GM21717 (cell line): ENCODE measurements around the gene POLR3A.
"Not testable (repeated sequence)": the region's sequence is repeated elsewhere in the genome, so short reads cannot be mapped to it uniquely, and the experiment has no call there.

Source experiments
- ATAC-seq: cut with Tn5 transposase; IDR thresholded peaks from one replicate; pipeline ENCODE4 v1.9.1; 2021; ENCODE audit warnings: mild to moderate bottlenecking, moderate library complexity; ENCODE audit not compliant: unreplicated experiment

Gene POLR3A

DNA sequence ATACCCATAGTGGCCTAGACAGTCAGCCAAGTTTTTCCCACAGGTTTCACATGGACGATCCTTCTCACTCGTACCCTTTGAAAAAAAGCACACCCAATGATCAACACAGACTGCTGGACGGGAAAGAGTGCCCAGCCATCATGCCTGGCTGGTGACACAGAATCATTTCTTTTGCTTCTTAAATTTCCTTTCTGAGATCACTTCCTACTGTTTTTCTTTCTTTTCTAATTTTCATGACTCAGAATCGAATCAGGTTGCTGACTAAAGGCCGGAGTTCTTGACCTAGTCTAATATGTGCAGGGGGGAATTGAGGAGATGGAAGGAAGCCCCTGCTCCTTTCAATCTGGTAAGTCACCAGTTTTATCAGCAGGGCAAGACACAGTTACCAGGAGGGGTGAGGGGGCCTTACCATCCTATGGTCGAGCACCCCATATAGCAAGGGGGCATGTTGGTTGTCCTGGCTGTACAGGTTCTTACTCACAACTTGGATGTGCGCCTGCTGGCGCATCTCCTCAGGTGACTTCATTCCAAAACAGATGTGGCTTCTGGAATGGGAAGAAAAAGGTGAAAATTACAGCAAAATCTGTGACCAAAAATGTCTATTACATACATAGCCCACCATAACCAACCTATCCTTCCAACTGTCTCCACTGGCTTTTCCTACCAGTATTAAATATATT, 3.5 kb downstream of the POLR3A start:
- ATAC-seq = no peak

DNA sequence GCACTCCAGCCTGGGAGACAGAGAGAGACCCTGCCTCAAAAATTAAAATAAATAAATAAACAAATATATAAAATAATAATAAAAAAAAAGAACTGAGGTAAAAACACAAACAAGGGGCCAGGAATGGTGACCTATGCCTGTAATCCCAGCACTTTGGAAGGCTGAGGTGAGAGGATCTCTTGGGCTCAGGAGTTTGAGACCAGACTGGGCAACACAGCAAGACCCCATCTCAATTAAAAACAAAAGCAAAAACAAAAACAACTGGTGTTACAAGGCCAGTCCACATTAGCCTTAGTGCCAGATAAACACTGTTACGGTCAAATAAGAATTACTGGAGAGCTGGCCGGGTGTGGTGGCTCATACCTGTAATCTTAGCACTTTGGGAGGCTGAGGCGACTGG, 5.6 kb downstream of the POLR3A start:
- no peak for ATAC-seq

DNA sequence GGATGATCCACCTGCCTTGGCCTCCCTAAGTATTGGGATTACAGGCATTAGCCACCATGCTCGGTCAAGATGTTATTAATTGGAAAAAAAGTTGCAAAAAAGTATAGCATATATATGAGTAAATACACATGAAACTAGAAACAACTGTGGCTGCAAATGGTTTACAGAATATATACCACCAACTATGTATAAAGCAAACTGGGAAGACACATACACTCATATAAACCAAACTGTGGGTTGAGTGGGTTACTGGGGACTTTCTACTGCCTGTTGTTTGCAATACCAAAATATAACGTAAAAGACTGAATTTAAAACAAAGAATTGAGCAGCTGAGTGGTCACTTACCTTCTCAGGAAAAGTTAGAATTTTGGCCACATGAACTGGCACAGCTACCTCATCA, 8.1 kb downstream of the POLR3A start:
- ATAC-seq = no peak

DNA sequence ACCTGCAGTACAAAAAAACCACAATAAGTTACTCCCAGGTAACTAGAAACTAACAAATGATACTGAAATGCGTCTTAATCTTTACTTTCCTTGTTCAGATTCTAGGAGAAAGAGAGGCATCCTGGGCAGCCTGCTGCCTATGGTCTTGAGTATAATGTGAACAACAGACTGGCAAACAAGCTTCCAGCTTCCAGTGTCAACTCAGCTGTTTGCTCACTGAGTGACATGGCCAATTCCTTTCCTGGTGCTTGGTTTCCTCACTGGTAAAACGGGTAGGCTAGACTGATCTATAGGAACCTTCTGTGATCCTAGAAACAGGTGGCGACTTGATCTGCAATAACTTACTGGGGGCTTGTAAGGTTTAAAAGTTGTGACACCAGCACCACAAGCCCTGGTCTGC, 10.1 kb downstream of the POLR3A start:
- no peak for ATAC-seq

DNA sequence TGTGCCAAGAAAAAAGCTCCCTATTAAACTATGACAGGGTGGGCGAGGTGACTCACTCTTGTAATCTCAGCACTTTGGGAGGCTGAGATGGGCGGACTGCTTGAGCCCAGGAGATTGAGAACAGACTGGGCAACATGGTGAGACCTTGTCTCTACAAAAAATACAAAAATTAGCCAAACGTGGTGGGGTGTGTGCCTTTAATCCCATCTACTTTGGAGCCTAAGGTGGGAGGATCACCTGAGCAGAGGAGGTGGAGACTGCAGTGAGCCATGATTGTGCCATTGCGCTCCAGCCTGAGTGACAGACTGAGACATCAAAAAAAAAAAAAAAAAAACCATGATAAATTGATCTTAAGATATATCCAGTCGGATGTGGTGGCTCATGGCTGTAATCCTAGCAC, 11.5 kb downstream of the POLR3A start:
- ATAC-seq = no peak

DNA sequence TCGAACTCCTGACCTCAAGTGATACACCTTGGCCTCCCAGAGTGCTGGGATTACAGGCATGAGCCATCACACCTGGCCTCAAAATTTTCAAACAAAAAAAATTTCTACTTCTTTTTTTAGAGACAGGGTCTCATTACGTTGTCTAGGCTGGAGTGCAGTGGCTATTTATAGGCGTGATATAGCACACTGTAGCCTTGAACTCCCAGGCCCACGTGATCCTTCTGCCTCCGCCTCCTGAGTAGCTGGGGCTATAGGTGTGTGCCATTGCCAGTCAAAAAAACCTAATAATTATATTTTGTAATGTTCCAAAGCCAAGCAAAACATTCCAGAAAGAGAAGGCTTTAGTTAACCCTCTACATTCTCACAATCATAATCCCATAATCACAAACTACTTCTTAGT, 13.8 kb downstream of the POLR3A start:
- no peak for ATAC-seq

DNA sequence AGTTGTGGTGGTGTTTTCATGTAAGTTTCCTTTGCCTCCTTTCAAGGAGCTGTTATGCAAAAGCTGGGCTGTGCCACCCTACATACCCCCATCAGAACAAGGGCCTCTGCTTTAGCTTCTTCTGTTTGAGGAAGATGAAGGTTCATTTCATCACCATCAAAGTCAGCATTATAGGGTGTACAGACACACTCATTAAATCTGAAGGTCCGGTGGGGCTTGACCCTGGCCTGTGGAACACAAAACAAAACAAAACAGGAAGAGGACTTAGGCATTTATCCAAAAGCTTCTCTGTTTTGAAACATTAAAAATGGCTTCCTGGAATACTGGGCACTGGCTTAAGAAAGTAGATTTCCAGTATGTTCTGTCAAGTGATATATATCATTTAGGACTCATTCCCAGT, 15.8 kb downstream of the POLR3A start:
- no peak for ATAC-seq

DNA sequence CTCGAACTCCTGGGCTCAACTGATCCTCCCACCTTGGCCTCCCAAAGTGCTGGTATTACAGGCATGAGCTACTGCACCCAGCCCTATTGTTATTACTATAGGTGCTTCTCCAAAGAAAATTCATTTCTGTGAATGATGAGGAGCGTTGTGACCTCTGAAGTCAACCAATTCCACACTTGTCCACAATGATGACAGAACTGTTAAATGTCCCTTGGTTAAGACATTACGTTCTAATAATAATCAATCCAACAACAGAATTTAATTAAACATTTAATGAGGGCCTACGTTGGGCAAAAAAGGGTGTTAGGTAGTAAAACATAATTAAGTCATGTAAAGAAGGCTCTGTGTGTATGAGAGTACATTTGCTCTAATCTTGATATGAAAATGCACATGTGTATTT, 18.2 kb downstream of the POLR3A start:
- ATAC-seq = no peak

DNA sequence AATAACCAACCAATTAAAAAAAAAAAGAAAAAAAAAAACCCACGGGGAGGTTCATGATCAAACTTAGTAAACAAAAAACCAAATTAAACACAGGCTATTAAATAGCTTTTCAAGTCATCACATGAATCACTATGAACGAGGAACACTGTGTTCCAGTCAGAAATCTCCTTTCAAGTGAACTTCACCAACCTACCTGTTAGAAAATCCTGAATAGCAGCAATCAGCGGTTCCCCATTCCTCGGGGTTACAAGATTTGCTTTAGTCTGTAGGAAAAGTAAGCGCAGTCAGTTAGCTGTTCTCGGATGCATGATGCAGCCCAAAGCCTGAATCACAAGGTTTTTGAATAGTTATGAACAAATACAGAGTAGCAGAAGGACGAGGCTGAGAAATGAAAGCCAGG, 19.0 kb downstream of the POLR3A start:
- ATAC-seq = no peak

DNA sequence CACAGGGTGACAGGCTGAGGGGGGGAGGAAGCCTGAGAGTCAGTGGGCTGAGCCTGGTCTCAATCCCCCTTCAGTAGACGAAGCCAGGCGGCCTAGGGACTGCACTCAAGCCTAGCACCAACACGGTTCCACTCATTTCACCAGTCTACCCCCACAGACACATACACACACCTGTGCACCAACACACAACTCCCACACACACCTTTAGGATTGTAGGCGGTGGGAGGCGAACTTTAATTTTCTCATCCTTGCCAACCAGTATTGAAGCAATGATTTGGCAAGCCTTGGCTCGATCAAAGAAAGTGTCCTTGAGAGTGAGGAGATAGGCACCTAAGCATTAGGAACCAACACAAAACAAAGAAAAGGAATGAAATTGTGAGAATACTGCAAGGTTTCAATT, 19.7 kb downstream of the POLR3A start:
- no peak for ATAC-seq

DNA sequence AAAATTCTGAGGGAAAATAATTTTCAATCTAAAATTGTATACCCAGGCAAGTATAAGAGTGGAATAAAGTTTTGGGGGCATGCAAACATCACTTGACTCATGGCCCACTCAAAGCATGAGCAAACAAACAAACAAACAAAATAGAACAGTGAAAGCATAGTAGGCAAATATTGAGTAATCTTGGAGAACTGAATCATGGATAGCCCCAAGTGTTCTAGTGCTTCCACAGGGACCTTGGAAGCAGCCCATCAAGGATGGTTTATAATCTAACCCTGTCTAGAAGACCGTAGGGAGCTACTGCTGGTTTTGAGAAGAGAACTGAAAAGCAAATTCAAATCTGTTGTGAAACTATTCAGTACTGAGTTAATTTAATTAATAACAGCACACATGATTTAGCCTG, 22.1 kb downstream of the POLR3A start:
- ATAC-seq = no peak

DNA sequence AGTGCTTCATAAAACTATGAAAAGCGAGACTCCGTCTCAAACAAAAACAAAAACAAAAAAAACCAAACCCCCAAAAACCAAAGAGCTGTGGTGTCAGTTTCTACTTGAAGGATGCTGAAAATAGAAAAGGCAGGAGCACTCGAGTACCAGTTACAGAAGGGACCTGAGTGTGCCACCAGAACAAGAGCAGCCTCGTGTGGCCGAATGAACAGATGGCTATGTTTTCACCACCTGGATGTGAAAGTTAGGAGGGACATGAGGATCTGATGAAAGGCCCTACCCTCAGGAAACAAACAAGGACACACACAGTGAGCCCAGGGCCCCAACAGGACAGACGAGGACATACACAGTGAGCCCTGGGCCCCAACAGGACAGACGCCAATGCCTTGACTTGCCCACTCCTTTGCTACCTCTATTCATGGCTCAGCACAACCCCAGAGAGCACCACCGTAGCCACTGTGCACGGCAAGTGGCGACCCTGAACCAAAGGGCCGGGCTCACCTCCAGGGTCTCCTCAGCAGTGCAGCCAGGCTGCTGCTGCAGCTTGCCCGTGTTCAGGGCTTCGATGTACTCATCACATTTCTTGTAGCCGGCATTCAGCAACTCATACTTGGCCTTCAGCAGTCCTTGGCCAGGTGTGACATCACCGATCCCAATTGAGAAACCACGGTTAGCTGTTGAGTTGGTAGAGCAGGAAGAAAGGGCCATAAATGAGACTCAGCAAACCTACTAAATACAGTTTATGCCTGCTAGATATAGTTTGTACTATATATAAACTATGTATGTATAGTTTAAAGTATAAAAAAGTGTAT, 24.9 kb downstream of the POLR3A start:
- ATAC-seq = no peak

DNA sequence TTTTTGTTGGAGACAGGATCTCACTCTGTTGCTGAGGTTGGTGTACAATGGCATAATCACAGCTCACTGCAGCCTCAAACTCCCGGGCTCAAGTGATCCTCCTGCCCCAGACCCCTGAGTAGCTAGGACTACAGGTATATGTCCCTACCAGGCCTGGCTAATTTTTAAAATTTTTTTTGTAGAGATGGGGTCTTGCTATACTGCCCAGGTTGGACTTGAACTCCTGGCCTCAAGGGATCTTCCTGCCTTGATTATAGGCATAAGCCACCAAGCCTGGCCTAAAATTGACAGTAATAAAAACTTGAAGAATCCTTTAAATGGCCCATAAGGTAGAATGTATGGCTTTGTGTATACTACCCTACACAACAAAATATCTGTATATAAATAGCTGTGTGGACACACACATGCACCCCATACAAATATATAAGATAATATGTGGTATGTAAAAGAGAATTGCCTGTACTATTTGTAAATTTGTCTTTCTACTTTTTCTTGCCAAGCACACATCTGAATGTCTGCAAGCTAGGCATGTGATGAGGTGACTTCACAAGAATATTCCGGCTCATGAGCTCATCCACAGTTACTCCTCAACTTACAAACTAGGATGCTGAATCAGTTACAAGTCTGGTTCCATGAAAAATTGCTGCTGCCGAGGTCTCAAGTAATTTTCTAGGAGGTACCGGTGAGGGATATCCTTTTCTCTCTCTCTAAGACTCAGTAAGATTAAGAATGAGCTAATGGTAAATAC, 26.6 kb downstream of the POLR3A start:
- no peak for ATAC-seq

DNA sequence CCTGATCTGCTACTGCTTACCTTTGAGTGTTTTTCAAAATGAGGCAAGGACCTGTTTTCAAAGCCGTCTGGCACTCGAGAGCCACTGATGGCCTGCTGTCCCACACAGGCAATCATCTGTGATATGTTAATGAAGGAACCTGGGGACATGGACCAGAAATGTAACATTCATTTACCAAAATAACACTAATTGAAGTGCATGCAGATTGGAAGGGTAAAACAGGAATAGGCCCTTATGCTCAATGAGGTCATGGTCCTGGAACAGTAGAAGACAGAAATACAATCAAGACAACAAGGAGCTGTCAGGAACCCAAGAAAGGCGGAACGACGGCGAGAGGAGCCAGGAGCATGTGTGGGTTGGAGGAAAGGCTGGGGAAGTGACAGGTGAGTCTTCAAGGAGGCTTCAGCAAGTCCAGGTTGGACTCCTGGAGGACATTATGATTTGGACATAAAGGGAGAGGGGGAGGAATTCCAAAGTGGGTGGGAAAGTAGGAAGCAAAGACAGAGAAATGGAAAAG, 28.3 kb downstream of the POLR3A start:
- ATAC-seq = no peak

DNA sequence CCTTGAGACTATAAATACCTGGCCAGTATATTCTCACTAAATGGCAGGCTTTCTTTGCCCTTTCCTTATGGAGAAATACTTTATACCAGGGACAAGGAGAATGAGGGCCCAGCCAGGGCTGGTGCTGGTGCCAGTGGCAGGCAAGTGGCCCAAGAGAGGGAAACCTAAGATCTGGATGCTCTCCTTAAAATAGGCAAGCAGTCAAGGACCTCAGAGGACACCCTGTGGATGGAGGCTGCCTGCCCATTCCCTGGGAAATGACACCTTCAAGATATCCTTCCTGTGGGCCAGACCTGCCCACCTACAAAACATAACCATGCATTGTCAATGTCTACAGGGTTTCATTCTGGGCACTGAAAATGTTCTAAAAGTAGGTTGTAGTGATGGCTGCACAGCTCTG, 29.1 kb downstream of the POLR3A start:
- ATAC-seq = no peak

DNA sequence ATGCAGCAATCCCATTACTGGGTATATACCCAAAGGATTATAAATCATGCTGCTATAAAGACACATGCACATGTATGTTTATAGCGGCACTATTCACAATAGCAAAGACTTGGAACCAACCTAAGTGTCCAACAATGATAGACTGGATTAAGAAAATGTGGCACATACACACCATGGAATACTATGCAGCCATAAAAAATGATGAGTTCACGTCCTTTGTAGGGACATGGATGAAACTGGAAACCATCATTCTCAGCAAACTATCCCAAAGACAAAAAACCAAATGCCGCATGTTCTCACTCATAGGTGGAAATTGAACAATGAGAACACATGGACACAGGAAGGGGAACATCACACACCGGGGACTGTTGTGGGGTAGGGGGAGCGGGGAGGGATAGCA, 30.5 kb downstream of the POLR3A start:
- ATAC-seq = not testable (repeated sequence)

DNA sequence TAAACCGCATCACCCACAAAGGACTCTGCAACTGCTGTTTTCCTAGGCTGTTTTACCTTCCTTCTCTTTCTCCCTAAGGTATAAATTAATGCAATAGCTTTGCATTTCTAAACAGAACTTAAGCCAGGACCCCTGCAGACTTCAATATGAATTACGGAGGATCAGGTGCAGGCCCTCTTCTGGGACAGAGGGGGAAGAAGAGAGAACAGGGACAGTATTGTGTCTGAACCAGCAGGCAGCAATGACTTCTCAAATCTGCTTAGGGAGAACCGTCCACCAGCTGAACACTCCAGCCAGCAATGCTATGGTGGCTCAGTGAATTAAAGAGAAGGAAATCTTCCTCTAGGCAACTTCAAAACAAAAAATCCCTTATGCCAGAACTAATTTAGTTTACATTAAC, 35.7 kb downstream of the POLR3A start:
- no peak for ATAC-seq

DNA sequence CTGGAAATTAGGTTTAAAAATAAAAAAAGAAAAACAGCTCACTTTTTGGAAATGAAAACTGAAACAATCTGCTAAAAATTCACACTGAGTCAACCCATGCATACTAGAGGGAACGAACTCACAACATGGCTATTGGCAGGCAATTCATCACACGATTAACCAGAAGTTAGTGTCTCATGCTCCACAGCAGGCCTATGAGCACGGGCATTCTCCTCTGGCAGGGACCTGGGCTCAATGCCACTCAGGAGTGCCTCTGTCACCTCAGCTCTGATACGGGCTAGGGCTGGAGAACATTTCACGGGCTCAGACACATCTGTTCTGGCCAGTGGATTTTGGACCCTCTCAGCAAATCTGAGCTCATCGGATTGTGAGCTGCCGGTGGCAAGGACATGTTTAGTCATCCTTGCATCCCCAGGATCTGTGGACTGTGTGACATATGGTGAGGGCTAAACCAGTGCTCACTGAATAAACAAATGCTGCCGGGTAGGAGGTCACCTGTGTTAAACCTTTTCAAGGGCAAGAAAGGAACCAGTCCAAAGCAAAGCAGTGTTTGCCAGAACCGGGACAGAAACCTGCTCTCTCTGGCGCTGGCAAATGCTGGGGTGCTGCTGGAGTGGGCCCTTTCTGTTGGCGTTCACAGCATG, 40.1 kb downstream of the POLR3A start:
- no peak for ATAC-seq

DNA sequence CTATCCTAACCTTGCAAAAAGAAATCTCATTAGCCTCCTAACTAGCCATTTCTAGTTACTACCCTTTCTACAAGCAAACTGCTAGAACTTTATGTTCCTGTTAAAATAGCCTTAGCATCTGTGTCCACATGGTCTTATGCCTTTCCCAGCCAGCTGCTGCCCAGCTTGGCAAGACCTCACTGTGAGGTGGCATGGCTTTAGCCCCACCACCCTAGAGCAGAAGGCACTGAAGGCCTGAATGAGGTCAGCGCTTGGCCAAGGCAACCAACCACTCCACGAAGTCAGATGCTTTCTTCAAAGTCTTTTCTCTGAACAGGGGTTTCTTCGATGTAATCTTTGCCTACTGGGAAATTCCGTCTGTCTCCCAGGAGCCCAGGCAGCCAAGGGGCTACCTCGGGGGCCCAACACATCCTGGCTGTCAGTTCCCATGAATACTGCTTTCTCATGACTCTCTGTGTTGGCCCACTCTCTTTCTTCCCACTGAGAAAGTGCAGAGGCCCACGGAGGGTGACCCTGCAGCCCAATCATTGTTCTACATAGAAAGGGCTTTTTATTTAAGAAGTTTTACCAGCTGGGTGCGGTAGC, 41.6 kb downstream of the POLR3A start:
- ATAC-seq = no peak

DNA sequence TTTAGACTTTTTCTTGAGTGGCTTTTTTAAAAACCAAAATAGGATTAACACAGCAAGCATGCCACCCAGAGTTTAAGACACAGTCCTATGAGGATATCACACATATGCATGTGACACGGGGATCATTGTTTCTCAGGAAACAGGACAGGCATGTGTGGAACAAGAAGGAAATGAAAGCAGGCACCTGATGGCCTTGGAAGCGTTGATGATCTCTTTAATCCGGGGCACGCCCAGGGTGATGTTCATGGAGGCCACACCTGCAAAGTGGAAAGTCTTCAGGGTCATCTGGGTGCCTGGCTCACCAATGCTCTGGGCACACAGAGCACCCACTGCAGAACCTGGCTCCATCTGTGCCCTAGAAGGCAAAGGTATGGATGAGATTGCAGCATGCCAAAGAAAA, 44.3 kb downstream of the POLR3A start:
- no peak for ATAC-seq
